ENCODE measurements around the gene RALGPS1.

Gene RALGPS1

DNA sequence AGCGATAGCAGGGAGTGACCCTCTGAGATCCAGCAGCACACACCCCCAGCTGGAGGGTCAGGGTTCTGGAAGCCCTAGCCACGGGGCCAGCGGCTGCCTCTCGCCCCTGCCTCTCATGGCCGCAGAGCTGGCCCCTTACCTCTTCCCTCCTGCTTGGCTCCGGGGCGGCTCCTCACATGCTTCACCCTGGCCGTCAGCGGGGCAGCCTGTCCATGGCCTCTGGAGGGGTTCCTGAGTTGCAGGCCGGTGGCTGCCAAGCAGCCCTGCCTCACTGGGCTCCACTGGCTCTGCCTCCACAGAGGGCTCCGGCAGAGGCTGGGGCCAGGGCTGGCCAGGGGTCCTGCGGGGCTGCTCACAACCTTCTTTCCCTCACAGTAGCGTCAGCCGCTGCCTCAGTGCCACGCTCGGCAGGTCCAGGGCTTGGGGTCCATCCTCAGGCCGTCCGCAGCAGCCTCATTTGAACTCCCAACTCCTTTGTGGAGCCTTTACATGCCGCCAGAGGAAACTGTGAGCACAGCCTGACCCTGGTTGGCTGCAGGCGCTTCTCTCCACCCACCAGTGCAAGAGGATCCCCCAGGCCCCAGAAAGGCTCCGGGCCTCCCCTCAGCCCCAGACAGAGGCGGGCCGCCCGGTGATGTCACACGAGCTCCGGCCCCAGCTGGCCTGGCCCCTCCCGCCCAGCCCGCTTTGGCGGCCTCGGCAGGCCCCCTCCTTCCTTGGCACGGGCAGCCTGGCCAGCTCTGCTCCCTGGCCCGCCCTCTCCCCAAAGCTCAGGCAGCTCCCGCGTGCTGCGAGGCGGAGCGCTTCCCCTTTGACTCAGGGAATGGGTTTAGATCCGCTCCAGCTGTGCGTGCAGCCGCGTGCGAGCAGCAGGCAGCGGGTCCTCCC, 207.8 kb downstream of the RALGPS1 start, which contains the start of gene ANGPTL2:
Gene ANGPTL2 (minus strand): TSS at position 460 of the 888 bp plus-strand sequence. CDS start 13,904 bp downstream, outside the sequence.
- no peak for DNase-seq (ENCODE audit: low read depth)

DNA sequence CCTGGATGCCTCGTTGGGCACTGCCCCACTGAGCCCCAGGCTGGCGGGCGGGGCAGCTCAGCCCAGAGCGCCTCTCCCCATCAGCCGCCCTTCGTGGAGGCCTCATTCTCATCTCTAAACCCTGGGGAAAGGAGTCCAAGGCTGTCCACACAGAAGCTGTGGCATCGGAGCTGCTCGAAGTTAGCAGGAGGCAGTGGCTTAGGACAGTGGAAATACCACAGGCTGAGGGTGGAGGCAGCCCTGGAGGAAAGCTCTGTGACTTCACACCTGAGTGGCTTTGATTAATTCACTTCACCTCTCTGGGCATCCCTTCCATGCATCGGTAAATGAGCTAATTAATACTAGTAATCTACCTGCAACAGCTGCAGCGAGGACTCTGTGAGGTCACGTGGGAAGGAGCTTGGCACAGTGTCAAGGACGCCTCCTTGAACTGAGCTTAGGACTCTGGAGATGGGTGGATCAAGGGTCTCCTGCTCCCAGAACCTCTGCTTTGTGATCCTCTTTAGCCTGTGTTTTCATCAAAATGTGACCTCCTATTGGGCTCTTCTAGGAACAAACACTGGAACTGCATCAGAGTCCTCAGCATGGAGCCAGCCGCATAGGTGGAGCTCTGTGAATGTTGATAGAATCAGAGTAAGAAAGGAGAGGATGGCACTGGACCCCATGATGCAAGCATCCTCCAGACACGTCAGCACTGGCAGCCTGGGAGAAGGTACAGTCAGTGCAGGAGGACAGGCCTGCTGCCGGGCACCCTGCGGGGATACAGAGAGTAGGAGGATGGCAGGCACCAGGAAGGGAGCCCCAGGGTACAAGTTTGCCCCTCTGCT, 208.7 kb downstream of the RALGPS1 start:
- no peak for DNase-seq (ENCODE audit: low read depth)

DNA sequence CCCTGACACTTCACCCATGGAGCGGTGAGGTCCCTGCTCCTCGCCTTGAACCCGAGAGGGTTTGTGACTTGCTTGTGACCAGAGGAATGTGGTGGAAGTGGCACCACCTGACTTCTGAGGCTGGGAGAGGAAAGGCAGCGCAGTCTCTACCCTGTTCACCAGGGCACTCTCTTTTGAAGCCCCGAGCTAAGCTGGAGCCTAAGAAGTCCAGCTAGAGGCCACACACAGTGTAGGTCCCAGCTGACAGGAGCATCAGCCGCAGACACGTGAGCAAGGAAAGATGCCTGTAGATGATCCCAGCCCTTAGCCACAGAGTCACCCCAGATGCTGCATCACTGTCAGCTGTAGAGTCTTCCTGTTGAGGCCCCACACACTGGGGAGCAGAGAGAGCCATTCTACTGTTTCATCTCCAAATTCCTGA, 209.5 kb downstream of the RALGPS1 start:
- DNase-seq (ENCODE audit: low read depth) = no peak

- DNase-seq (ENCODE audit: low read depth) = no peak
These were observed 210.2 kb downstream of the RALGPS1 start for GRCh38 chr9:127124792-127125191.

GRCh38 chr9:127126971-127127370, 212.4 kb downstream of the RALGPS1 start:
- no peak for DNase-seq (ENCODE audit: low read depth)

- DNase-seq (ENCODE audit: low read depth) = no peak
These were observed 213.9 kb downstream of the RALGPS1 start for GRCh38 chr9:127128341-127129072.

- no peak for DNase-seq (ENCODE audit: low read depth)
These were observed 214.6 kb downstream of the RALGPS1 start for GRCh38 chr9:127129073-127129717.

DNA sequence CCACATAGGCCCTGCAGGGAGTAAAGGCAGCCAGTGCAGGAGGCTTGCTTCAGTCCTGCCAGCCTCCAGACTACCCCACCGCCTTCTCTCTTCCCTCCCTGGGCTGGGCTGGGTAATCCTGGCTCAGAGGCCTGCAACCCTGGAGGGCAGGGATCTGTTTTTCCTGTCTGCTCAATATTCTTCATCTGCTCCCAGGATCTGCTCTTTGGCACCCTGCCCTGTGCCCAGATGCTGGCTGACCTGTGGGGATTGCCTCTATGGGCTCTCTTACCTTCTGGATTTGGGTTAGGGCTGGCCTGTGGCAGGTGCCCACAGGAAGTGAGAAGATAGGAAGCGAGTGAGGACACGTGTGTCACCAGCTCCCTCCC, 215.1 kb downstream of the RALGPS1 start:
- no peak for DNase-seq (ENCODE audit: low read depth)

GRCh38 chr9:127130235-127130634, 215.7 kb downstream of the RALGPS1 start:
- DNase-seq (ENCODE audit: low read depth) = no peak

GRCh38 chr9:127130661-127131538, 216.3 kb downstream of the RALGPS1 start:
- DNase-seq (ENCODE audit: low read depth) = no peak

- no peak for DNase-seq (ENCODE audit: low read depth)
These were observed 217.3 kb downstream of the RALGPS1 start for GRCh38 chr9:127131871-127132270.

- no peak for DNase-seq (ENCODE audit: low read depth)
These were observed 217.8 kb downstream of the RALGPS1 start for GRCh38 chr9:127132375-127132774.

- no peak for DNase-seq (ENCODE audit: low read depth)
These were observed 218.5 kb downstream of the RALGPS1 start for GRCh38 chr9:127132921-127133647.

DNA sequence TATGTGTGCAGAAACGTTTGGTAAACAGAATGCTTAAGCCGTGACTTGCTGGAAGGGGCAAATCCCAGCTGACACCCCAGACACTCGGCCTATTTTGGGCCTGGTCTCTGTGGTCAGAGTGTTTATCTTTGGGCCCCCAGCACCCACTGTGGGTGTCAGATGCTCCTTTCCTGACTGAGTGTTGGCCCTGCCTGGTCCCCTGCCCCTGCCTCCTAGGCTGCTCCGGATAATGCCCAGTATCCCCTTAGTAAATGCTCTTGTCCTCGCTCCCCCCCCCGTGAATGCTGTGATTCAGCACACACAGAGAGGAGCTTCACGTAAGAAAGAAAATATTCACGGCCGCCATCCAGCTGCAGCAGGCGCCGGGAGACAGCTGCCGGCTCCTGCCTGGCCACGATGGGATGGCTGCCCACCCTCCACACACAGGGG, 219.2 kb downstream of the RALGPS1 start:
- no peak for DNase-seq (ENCODE audit: low read depth)

DNA sequence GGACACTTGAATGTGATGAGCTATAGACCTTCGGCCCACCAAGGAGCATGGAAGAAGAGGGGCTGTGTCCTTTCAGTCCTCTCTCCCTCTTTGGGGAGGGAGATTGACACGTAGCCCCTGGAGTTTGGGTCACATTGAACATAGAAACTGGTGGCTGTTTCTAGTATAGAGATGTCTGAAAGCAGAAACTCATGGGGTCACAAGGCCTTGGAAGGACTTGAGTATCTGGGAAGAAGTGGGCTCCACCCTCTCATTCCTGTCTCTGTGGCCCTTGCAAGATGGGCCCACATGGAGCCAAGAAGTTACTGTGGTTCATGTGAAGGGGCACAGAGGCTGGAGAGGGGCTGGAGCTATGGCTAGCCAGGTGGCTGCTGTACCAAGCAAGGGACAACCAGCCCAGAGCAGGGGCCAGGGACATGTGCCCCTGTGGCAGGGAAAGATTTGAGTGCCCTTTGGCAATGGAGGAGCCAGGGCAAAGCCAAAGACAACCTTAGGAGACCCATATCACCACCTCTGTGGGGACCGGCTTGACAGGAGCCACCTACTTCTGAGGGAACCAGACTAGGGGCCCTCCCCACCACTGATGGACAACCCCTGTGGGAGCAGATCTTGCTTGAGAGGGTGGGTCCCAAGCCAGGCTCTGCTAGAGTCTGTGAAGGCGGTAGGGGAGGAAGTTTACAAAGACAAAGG, 220.6 kb downstream of the RALGPS1 start:
- no peak for DNase-seq (ENCODE audit: low read depth)

- DNase-seq (ENCODE audit: low read depth) = no peak
These were observed 221.7 kb downstream of the RALGPS1 start for GRCh38 chr9:127136081-127136879.

DNA sequence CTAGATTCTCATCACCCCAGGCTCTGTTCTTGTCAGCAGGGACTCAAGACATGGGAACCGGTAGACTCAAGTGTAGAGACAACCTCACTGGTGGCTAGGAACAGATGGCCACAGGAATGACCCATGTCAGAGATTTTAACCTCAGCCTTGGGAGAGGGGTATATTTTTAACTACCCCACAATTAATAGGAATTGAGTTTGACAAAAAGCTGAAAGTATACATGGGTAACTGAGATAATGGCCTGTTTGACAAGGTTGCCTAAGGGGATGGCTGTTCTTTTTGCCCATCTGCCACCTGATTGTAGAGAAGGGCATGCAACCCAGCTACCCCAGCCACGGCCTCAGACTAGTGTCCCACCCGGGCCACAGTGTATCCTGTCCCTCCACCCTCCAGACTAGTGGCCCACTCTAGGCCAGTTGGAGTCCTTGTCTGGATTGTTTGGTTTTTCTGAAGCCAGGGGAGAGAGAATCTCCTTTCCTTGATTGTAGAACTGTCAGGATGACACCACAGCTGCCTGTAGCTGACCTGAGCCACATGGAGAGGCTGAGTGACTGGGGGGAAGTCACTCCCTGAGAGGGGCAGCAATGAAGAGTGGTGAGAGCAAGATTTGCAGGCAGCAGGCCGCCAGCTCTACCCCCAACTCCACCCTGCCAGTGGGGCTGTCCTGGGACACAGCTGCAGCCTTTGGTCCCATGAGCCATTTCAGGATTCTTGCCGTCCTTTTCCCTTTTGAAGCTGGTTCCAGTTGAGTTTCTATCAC, 222.5 kb downstream of the RALGPS1 start:
- no peak for DNase-seq (ENCODE audit: low read depth)
